Keratinocyte (primary cell): ENCODE results near the gene OR56A5. TPM values are rescaled to one million over a fixed set of nuclear protein-coding genes. Genes with fewer than 3 reads are reported as not detected.

ENCODE experiments used
- DNase-seq: peaks from one replicate; pipeline ENCODE4 v3.0.0-alpha.2; 2011; ENCODE audit warnings: low read depth, missing footprints, low spot score
- FAIRE-seq: peaks from 2 replicates; lab custom pipeline; 2011; peaks lifted over from hg19 to GRCh38; lab: Jason Lieb, UNC
- H2AFZ ChIP-seq: 2 replicates; pipeline ENCODE4 v1.6.0; 2012; ENCODE audit warnings: low read length, control low read depth, inconsistent platforms; ENCODE audit not compliant: control insufficient read depth
- H3K27ac ChIP-seq: 2 replicates; pipeline ENCODE4 v1.5.1; 2011; ENCODE audit warnings: low read length; ENCODE audit not compliant: control insufficient read depth, insufficient read depth
- H3K27me3 ChIP-seq: 3 replicates; pipeline ENCODE4 v1.6.0; 2011; ENCODE audit warnings: low read length; ENCODE audit not compliant: control insufficient read depth, insufficient read depth; ENCODE audit errors: extremely low read depth
- H3K36me3 ChIP-seq, 2 experiments: 2 replicates in 1 of 2; 3 replicates in 1 of 2; pipeline ENCODE4 v1.5.1; 2011; ENCODE audit warnings: low read length in 2 of 2, mild to moderate bottlenecking in 1 of 2; ENCODE audit not compliant: control insufficient read depth in 2 of 2, insufficient read depth in 2 of 2; ENCODE audit errors: extremely low read depth in 1 of 2
- H3K4me1 ChIP-seq: 3 replicates; pipeline ENCODE4 v1.5.1; 2011; ENCODE audit warnings: low read length; ENCODE audit not compliant: control insufficient read depth, insufficient read depth; ENCODE audit errors: extremely low read depth
- H3K4me2 ChIP-seq: 3 replicates; pipeline ENCODE4 v1.6.0; 2011; ENCODE audit warnings: low read depth, low read length; ENCODE audit not compliant: control insufficient read depth, insufficient read depth; ENCODE audit errors: extremely low read depth
- H3K4me3 ChIP-seq, 3 experiments: fragments of 200-600 bp in 1 of 3; sonication (generic) in 1 of 3; 2 replicates in 2 of 3; 3 replicates in 1 of 3; pipeline ENCODE4 v1.5.1; 2011 to 2016; ENCODE audit warnings: low read length in 3 of 3, mild to moderate bottlenecking in 3 of 3, control low read depth in 2 of 3, inconsistent platforms in 1 of 3, low read depth in 1 of 3, mixed read lengths in 1 of 3, mixed run types in 1 of 3, moderate library complexity in 1 of 3; ENCODE audit not compliant: control insufficient read depth in 2 of 3, insufficient read depth in 2 of 3; ENCODE audit errors: extremely low read depth in 1 of 3
- H3K79me2 ChIP-seq: 2 replicates; pipeline ENCODE4 v1.6.0; 2012; ENCODE audit warnings: low read length; ENCODE audit not compliant: control insufficient read depth, insufficient read depth
- H3K9ac ChIP-seq: 3 replicates; pipeline ENCODE4 v1.6.0; 2011; ENCODE audit warnings: low read length; ENCODE audit not compliant: control insufficient read depth, insufficient read depth; ENCODE audit errors: extremely low read depth
- H3K9me1 ChIP-seq: 3 replicates; pipeline ENCODE4 v1.6.0; 2011; ENCODE audit warnings: low read length; ENCODE audit not compliant: control insufficient read depth, insufficient read depth; ENCODE audit errors: extremely low read depth
- H3K9me3 ChIP-seq: 2 replicates; pipeline ENCODE4 v1.5.1; 2012; ENCODE audit warnings: low read depth, low read length; ENCODE audit not compliant: control insufficient read depth
- H4K20me1 ChIP-seq: 3 replicates; pipeline ENCODE4 v1.6.0; 2011; ENCODE audit warnings: low read length; ENCODE audit not compliant: control insufficient read depth, insufficient read depth; ENCODE audit errors: extremely low read depth
- CTCF ChIP-seq, 3 experiments: IDR thresholded peaks in 1 of 3; conservative IDR thresholded peaks in 1 of 3; optimal IDR thresholded peaks in 1 of 3; 2 replicates in 2 of 3; 3 replicates in 1 of 3; pipeline versions ENCODE3 to v1.5.1; 2011; ENCODE audit warnings: low read length in 3 of 3, mild to moderate bottlenecking in 3 of 3, moderate library complexity in 2 of 3, control low read depth in 1 of 3, inconsistent platforms in 1 of 3; ENCODE audit not compliant: insufficient read depth in 2 of 3; ENCODE audit errors: extremely low read depth in 1 of 3
- EZH2 ChIP-seq: IDR thresholded peaks from one replicate; pipeline ENCODE4 v1.6.1; 2012; ENCODE audit warnings: inconsistent platforms, mild to moderate bottlenecking, low read length, moderate library complexity
- dilution Hi-C: fragments of 300-500 bp; cut with MboI; formaldehyde crosslinking; loops from one replicate; pipeline ENCODE4 v1.7.0; 2020; ENCODE audit warnings: low sequenced_read_pairs; ENCODE audit not compliant: extremely low pct_ligation_motif_present
- polyA plus RNA-seq, 5 experiments: library from polyadenylated mRNA; depleted of rRNA in 3 of 5; stranded (reverse) in 3 of 5; stranded (forward) in 1 of 5; unstranded in 1 of 5; fragments of >200 nt; gene quantifications; 1 replicate in 1 of 5; 2 replicates in 3 of 5; 3 replicates in 1 of 5; pipeline versions ENCODE4 v1.2.1 to v1.2.3, GENCODE V29; 2011 to 2012; ENCODE audit warnings: missing spikeins in 2 of 5, low read depth in 1 of 5, low replicate concordance in 1 of 5

The OR56A5 gene
- polyA plus RNA-seq, 1 donor (not counting 4 experiments of a cell fraction or from before 2014, with no cell fraction given) = not detected

- no peak for DNase-seq
- Histone ChIP-seq H3K4me2 (no peak overlapping the region), H3K4me1 (no peaks in the 10 kb centered on the region), H3K9me1 (no peaks in the 10 kb centered on the region), H3K27me3 (no peaks in the 10 kb centered on the region), H3K9me3 (no peaks in the 10 kb centered on the region), H4K20me1 (no peaks in the 10 kb centered on the region), H3K4me3 (no peak overlapping the region), H3K27ac (no peak overlapping the region), H3K9ac (no peak overlapping the region), H2AFZ (no peak overlapping the region), H3K79me2 (no peaks in the 10 kb centered on the region), H3K36me3 (no peaks in the 10 kb centered on the region)
- no peak for TF ChIP-seq EZH2
- TF ChIP-seq CTCF (optimal IDR thresholded peaks at IDR 0.05 in 1 of 3, IDR thresholded peaks at IDR 0.05 in 1 of 3, conservative IDR thresholded peaks at IDR 0.05 in 1 of 3; ENCODE audit: extremely low read depth in 1 of 3, insufficient read depth in 2 of 3, low read length in 3 of 3) = no peak
- dilution Hi-C loops = no loop called here
- no peak for FAIRE-seq
Measured at GRCh38 chr11:6012035-6012668, 43.9 kb upstream of the OR56A5 start.

DNA sequence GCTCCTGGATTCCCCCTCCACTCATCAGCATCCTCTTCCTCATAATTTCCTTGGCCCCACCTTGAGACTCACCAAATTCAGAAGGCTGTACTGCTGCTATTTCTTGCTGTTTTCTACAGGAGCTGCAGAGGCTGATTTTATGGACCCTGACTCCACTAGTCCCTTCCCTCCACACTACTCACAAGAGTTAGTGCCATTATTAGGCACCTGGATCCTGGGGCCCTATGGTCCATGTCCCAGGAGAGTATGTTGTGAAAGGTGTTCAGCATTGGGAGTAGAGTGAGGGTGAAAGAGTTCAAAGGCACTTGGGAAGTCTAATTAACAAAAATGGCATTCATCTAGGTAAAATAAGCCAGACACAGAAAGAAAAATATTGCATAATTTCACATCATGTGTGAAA is 38.6 kb upstream of the OR56A5 start, which contains the start of gene OR56A4:
Gene OR56A4 (minus strand): TSS at position 101 of the 400 bp plus-strand sequence. CDS start 3,954 bp downstream, outside the sequence.
- Histone ChIP-seq H3K9me3 (no peaks in the 10 kb centered on the region), H3K4me1 (no peaks in the 10 kb centered on the region), H3K4me3 (no peak within 1 kb of the TSS), H3K27me3 (no peaks in the 10 kb centered on the region), H2AFZ (no peak within 1 kb of the TSS), H3K9ac (no peak within 1 kb of the TSS), H3K79me2 (no peaks in the 10 kb centered on the region), H3K27ac (no peak within 1 kb of the TSS), H3K4me2 (no peak within 1 kb of the TSS), H3K9me1 (no peaks in the 10 kb centered on the region), H3K36me3 (no peaks in the 10 kb centered on the region), H4K20me1 (no peaks in the 10 kb centered on the region)
- TF ChIP-seq CTCF (optimal IDR thresholded peaks at IDR 0.05 in 1 of 3, IDR thresholded peaks at IDR 0.05 in 1 of 3, conservative IDR thresholded peaks at IDR 0.05 in 1 of 3; ENCODE audit: extremely low read depth in 1 of 3, insufficient read depth in 2 of 3, low read length in 3 of 3) = no peak
- TF ChIP-seq EZH2 = no peak
- FAIRE-seq = no peak
- DNase-seq = no peak
- dilution Hi-C loops = no loop called here
